NCI-H82 treated with DMSO at 0.1 percent for 48 hours (cell line): ENCODE results near the gene FLAD1.
"Not testable (repeated sequence)": the region's sequence is repeated elsewhere in the genome, so short reads cannot be mapped to it uniquely, and the experiment has no call there.

Source experiments
- DNase-seq: peaks from one replicate; lab custom pipeline; 2025; ENCODE audit not compliant: unreplicated experiment; lab: John Stamatoyannopoulos, UW

FLAD1 gene

GRCh38 chr1:154988058-154988954 is 5.2 kb downstream of the FLAD1 start:
- no peak for DNase-seq

GRCh38 chr1:154989195-154989860 is 6.2 kb downstream of the FLAD1 start:
- DNase-seq, result no peak

GRCh38 chr1:154990276-154990675 is 7.1 kb downstream of the FLAD1 start:
- no peak for DNase-seq

- DNase-seq, result no peak
Observed at GRCh38 chr1:154992721-154993571, 9.8 kb downstream of the FLAD1 start.

GRCh38 chr1:154993572-154994268 is 10.6 kb downstream of the FLAD1 start, which contains the start of gene LENEP:
Gene LENEP, plus strand, starts transcription at chr1:154993586. Its CDS starts 22 bp downstream, at chr1:154993608.
- DNase-seq, result no peak

GRCh38 chr1:154994269-154994587 is 11.1 kb downstream of the FLAD1 start:
- no peak for DNase-seq

- DNase-seq, result no peak
Observed at GRCh38 chr1:154994591-154994990, 11.4 kb downstream of the FLAD1 start.

GRCh38 chr1:154995301-154995983 is 12.3 kb downstream of the FLAD1 start:
- not testable (repeated sequence) for DNase-seq

- DNase-seq, result no peak
Observed at GRCh38 chr1:154996966-154997701, 14.0 kb downstream of the FLAD1 start.

GRCh38 chr1:154998201-154998780 is 15.1 kb downstream of the FLAD1 start:
- DNase-seq, result no peak

- peak; percentile 71 for DNase-seq
Observed at GRCh38 chr1:154998818-154999570, 15.8 kb downstream of the FLAD1 start.

- peak; percentile 43 for DNase-seq
Observed at GRCh38 chr1:154999571-155000410, 16.6 kb downstream of the FLAD1 start.

GRCh38 chr1:155000411-155000725 is 17.2 kb downstream of the FLAD1 start:
- no peak for DNase-seq

GRCh38 chr1:155000726-155001424 is 17.7 kb downstream of the FLAD1 start:
- peak; percentile 91 for DNase-seq

GRCh38 chr1:155001425-155001674 is 18.2 kb downstream of the FLAD1 start:
- DNase-seq, result no peak

GRCh38 chr1:155001675-155002463 is 18.7 kb downstream of the FLAD1 start:
- DNase-seq, result peak; percentile 100
